Smooth muscle cell (in vitro differentiated cells): ENCODE measurements around the gene ZNF846. TPM values are rescaled to one million over a fixed set of nuclear protein-coding genes. Genes with fewer than 3 reads are reported as not detected.

Experiments
- DNase-seq: peaks from one replicate; lab custom pipeline; 2025; ENCODE audit not compliant: unreplicated experiment; lab: John Stamatoyannopoulos, UW
- H2AFZ ChIP-seq: fragments of 200-600 bp; sonication (generic); 2 replicates; pipeline ENCODE4 v1.6.0; 2016; ENCODE audit warnings: antibody characterized with exemption, low read depth, mild to moderate bottlenecking
- H3F3A ChIP-seq: fragments of 200-600 bp; sonication (generic); 2 replicates; pipeline ENCODE4 v1.6.0; 2017; ENCODE audit warnings: antibody characterized with exemption, low read depth
- H3K27ac ChIP-seq: fragments of 200-600 bp; sonication (generic); 2 replicates; pipeline ENCODE4 v1.5.1; 2016; ENCODE audit warnings: low read depth, mild to moderate bottlenecking
- H3K27me3 ChIP-seq: fragments of 200-600 bp; sonication (generic); 2 replicates; pipeline ENCODE4 v1.6.1; 2016; ENCODE audit warnings: low read depth, mild to moderate bottlenecking
- H3K36me3 ChIP-seq: fragments of 200-600 bp; sonication (generic); 2 replicates; pipeline ENCODE4 v1.5.1; 2016; ENCODE audit warnings: low read depth
- H3K4me1 ChIP-seq: fragments of 200-600 bp; sonication (generic); 2 replicates; pipeline ENCODE4 v1.5.1; 2016; ENCODE audit warnings: low read depth
- H3K4me2 ChIP-seq: fragments of 200-600 bp; sonication (generic); 2 replicates; pipeline ENCODE4 v1.6.0; 2016; ENCODE audit warnings: mild to moderate bottlenecking
- H3K4me3 ChIP-seq: fragments of 200-600 bp; sonication (generic); 2 replicates; pipeline ENCODE4 v1.5.1; 2016; ENCODE audit warnings: mild to moderate bottlenecking
- H3K79me2 ChIP-seq: fragments of 200-600 bp; sonication (generic); 2 replicates; pipeline ENCODE4 v1.6.0; 2016; ENCODE audit warnings: low read depth, mild to moderate bottlenecking
- H3K9ac ChIP-seq: fragments of 200-600 bp; sonication (generic); 2 replicates; pipeline ENCODE4 v1.6.0; 2016; ENCODE audit warnings: low read depth
- H3K9me3 ChIP-seq: fragments of 200-600 bp; sonication (generic); replicated peaks from 2 replicates; pipeline ENCODE4 v1.5.1; 2016; ENCODE audit warnings: low read depth
- H4K20me1 ChIP-seq: fragments of 200-600 bp; sonication (generic); 2 replicates; pipeline ENCODE4 v1.6.0; 2016; ENCODE audit warnings: low read depth
- CTCF ChIP-seq: fragments of 200-600 bp; sonication (generic); IDR thresholded peaks from 2 replicates; pipeline ENCODE4 v1.5.1; 2017; ENCODE audit warnings: borderline replicate concordance, mild to moderate bottlenecking, antibody characterized with exemption; ENCODE audit not compliant: insufficient read depth, poor library complexity, severe bottlenecking
- WGBS: methylation state at CpG from one replicate; pipeline ENCODE4 v1.1.7; 2016; ENCODE audit warnings: low lambda C conversion rate; 5-methylcytosine and 5-hydroxymethylcytosine counted together
- polyA plus RNA-seq: library from polyadenylated mRNA; unstranded; fragments of >200 nt; fragmentation: Nextera tagmentation; extraction: Ambion mirVana; gene quantifications from 2 replicates; pipeline ENCODE4 v1.2.1, GENCODE V29; 2016
- total RNA-seq: library from RNA; depleted of rRNA; stranded (reverse); fragments of >200 nt; gene quantifications from 2 replicates; pipeline ENCODE4 v1.2.3, GENCODE V29; 2014

ZNF846 gene
- total RNA-seq (12.3 and 48.6 TPM in 2 replicates), polyA plus RNA-seq (17.6 and 19.7 TPM in 2 replicates)

- WGBS: under 1% methylated on average over 65 of the region's 65 CpGs
- peak within 1 kb of the TSS; percentile 83 for H3K27ac ChIP-seq
- peak within 1 kb of the TSS; percentile 79 for H3K4me3 ChIP-seq
- H2AFZ ChIP-seq: peak within 1 kb of the TSS; percentile 94
- peaks cover 5% of the 10 kb centered on the region for H3K4me1 ChIP-seq
- H3K27me3 ChIP-seq: no peaks in the 10 kb centered on the region
- peaks cover 3% of the 10 kb centered on the region for H3F3A ChIP-seq
- peak within 1 kb of the TSS; percentile 91 for H3K4me2 ChIP-seq
- no peaks in the 10 kb centered on the region for H4K20me1 ChIP-seq
- no peaks in the 10 kb centered on the region for H3K9me3 ChIP-seq
- DNase-seq: peak; percentile 66
- H3K36me3 ChIP-seq: peaks cover 12% of the 10 kb centered on the region
- H3K79me2 ChIP-seq: peaks cover 36% of the 10 kb centered on the region
- no peak for TF ChIP-seq CTCF
- H3K9ac ChIP-seq: peak within 1 kb of the TSS; percentile 78
Observed at GRCh38 chr19:9768175-9769112, at the start of gene ZNF846. TSS of gene ZNF846 (minus strand) at chr19:9768738. CDS start at chr19:9764950, 3,788 bp downstream.

- Histone ChIP-seq H3K4me1 (peaks cover 11% of the 10 kb centered on the region), H2AFZ (peak overlapping the region; percentile 98), H3F3A (no peaks in the 10 kb centered on the region), H3K36me3 (no peaks in the 10 kb centered on the region), H3K9ac (peak overlapping the region; percentile 94), H3K4me2 (peak overlapping the region; percentile 97), H3K79me2 (peaks cover 50% of the 10 kb centered on the region), H3K4me3 (peak overlapping the region; percentile 98), H4K20me1 (peaks cover 33% of the 10 kb centered on the region), H3K27ac (peak overlapping the region; percentile 96), H3K27me3 (no peaks in the 10 kb centered on the region), H3K9me3 (no peaks in the 10 kb centered on the region)
- WGBS: 6% methylated on average over 32 of the region's 39 CpGs
- TF ChIP-seq CTCF: no peak
- no peak for DNase-seq
Observed at GRCh38 chr19:9818175-9818733, 49.7 kb upstream of the ZNF846 start.

GRCh38 chr19:9811139-9811538 lies 42.6 kb upstream of the ZNF846 start:
- no peaks in the 10 kb centered on the region for H3K9me3 ChIP-seq
- 98% methylated on average over 21 of the region's 21 CpGs for WGBS
- no peak overlapping the region for H2AFZ ChIP-seq
- TF ChIP-seq CTCF: no peak
- peaks cover 34% of the 10 kb centered on the region for H4K20me1 ChIP-seq
- H3K9ac ChIP-seq: no peak overlapping the region
- H3K4me1 ChIP-seq: no peaks in the 10 kb centered on the region
- no peak overlapping the region for H3K4me3 ChIP-seq
- DNase-seq: no peak
- H3K27me3 ChIP-seq: no peaks in the 10 kb centered on the region
- no peak overlapping the region for H3K27ac ChIP-seq
- peaks cover 36% of the 10 kb centered on the region for H3K79me2 ChIP-seq
- no peaks in the 10 kb centered on the region for H3K36me3 ChIP-seq
- H3K4me2 ChIP-seq: no peak overlapping the region
- no peaks in the 10 kb centered on the region for H3F3A ChIP-seq
